Measurements from ENCODE around the gene CHRNA4. TPM values are rescaled to one million over a fixed set of nuclear protein-coding genes. Genes with fewer than 3 reads are reported as not detected.

Gene CHRNA4
- total RNA-seq, 2 donors from 2014 or later: not detected

GRCh38 chr20:63293456-63293855, 67.7 kb downstream of the CHRNA4 start:
- DNase-seq: no peak
- intact Hi-C loops (cut with DNase I, micrococcal nuclease): no loop called here
- no peak for ATAC-seq

Other genes with a start within 250 kb of the CHRNA4 start
- 10 to 100 TPM; 32.8 to 37.8 TPM for gene YTHDF1, start 145.2 kb downstream of the CHRNA4 start, total RNA-seq
- gene BIRC7, start 125.4 kb downstream of the CHRNA4 start, total RNA-seq: under 1 TPM in 1 of 2 donors, not detected in 1; 0.25 TPM
- under 1 TPM in 1 of 2 donors, not detected in 1; 0.27 TPM for gene NKAIN4, start 106.9 kb downstream of the CHRNA4 start, total RNA-seq
- gene ARFGAP1, start 88.5 kb downstream of the CHRNA4 start, total RNA-seq: 10 to 100 TPM; 67.4 to 95.2 TPM
- gene COL20A1, start 68.2 kb downstream of the CHRNA4 start, total RNA-seq: not detected
- gene KCNQ2, start 111.3 kb upstream of the CHRNA4 start, total RNA-seq: under 1 TPM; 0.21 to 0.28 TPM
- gene EEF1A2, start 137.7 kb upstream of the CHRNA4 start, total RNA-seq: 1 to 10 TPM; 1.3 to 1.8 TPM
- 100 to 1,000 TPM; 554 to 564 TPM for gene PPDPF, start 159.4 kb upstream of the CHRNA4 start, total RNA-seq
- 100 to 1,000 TPM in 1 of 2 donors, 10 to 100 TPM in 1; 85.7 to 117 TPM for gene PTK6, start 176.0 kb upstream of the CHRNA4 start, total RNA-seq
- gene SRMS, start 186.4 kb upstream of the CHRNA4 start, total RNA-seq: 1 to 10 TPM; 2.4 to 4.6 TPM
- gene FNDC11, start 192.8 kb upstream of the CHRNA4 start, total RNA-seq: under 1 TPM in 1 of 2 donors, not detected in 1; 0.42 TPM
- gene HELZ2, start 212.9 kb upstream of the CHRNA4 start, total RNA-seq: 10 to 100 TPM; 39.2 to 43.0 TPM

All from left colon (tissue), 2 donors.